Left renal pelvis (tissue), 4 donors: ENCODE data around the gene GALNT18. TPM values are rescaled to one million over a fixed set of nuclear protein-coding genes. Genes with fewer than 3 reads are reported as not detected.

Experiments
- DNase-seq, 4 donors: peaks; one replicate each; pipeline ENCODE4 v3.0.0-alpha.2; 2013; ENCODE audit warnings: low read depth in 4 of 4, low spot score in 3 of 4
- polyA plus RNA-seq, 4 donors: library from polyadenylated mRNA; unstranded; fragments of 120-200 nt; gene quantifications; one replicate each; pipeline ENCODE4 v1.2.1, GENCODE V29; 2013; ENCODE audit not compliant: insufficient read length in 4 of 4

The GALNT18 gene
- polyA plus RNA-seq, 4 donors, result 7.5 to 29.7 (median 23.8) TPM

GRCh38 chr11:11293798-11294550 is 327.8 kb downstream of the GALNT18 start:
- no peak for DNase-seq

GRCh38 chr11:11292839-11293238 is 329.0 kb downstream of the GALNT18 start:
- no peak for DNase-seq

DNA sequence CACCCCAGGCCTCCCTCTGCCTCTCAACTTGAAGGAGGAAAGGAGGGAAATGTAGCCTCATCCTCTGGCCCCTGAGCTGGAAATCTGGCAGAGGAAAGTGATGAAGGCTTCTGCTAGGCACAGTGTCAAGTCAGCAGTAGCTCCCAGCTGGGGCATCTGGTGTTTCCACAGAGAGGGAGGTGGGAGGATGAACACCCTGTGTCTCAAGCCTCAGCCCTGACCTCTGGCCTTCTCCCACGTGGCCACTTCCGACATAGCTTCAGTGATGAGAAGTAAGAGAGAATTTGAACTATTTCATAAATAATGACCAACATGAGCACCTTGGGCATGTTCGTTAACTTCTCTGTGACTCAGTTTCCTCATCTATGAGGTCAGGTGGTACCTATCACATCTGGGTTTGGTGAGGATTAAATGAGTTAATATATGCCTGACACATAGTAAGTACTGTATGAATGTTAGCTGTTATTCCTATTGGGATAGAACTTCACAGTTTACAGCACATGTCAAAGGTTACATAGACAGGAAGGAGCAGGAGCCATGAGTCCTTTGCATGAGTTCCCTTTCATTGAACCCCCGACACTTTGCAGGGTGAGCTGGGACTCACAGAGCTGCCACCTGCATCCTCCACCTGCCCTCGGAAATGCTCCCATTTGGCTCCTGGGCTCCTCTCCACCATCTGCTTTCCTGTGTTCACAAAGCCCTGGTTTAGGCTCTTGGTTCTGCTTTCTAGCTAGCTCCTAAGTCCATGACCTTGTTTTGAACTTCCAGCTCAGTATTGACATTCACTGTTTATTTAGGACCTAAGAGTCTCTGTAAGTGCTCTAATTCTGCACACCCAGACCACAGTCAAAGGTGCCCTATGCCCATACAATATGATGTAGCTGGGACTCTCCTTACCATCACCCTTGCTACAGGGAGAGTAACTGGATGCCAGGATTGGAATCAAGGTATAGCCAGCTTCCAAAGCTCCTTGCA is 330.5 kb downstream of the GALNT18 start:
- DNase-seq, result no peak

GRCh38 chr11:11290354-11290753 is 331.5 kb downstream of the GALNT18 start:
- DNase-seq, result no peak

DNA sequence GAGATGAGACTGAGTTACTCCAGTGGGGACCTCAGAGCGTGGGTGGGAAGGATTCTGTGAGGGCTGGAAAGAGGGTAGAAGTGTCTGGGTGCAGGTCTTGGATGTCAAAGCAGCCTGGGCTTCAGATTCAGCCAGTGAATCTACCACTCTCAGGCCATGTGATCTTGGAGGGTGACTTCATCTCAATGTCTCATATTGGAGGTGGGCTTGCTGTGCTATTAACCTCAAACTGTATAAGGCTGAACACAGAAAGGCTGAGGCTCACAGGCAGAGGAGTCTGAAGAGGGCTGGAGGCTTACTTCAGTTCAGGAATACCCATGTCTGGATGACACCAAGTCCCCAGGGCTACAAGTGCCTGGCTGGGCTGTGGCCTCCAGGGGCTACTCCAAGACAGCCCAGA is 332.1 kb downstream of the GALNT18 start:
- DNase-seq, result no peak

- no peak for DNase-seq
These were observed 332.7 kb downstream of the GALNT18 start for GRCh38 chr11:11288972-11289616.

DNA sequence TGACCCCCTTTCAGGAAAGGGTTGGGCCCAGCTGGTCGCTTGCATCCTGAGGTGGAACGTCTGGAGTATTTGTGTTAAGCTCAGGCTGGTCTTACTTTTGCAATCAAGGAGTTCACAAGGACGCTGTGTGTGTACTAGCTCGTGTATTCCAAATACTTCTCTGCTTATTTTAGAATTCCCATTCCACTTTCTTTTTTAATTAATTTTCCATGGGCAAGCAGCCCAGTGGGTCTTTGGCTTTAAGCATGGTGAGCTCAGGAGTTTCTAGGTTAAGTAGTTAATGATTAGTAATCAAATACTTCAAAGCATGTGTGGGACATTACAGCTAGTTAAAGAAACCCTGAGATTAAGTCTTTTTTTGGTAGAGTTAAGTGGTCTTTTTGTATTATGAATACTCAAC is 337.3 kb downstream of the GALNT18 start:
- no peak for DNase-seq

DNA sequence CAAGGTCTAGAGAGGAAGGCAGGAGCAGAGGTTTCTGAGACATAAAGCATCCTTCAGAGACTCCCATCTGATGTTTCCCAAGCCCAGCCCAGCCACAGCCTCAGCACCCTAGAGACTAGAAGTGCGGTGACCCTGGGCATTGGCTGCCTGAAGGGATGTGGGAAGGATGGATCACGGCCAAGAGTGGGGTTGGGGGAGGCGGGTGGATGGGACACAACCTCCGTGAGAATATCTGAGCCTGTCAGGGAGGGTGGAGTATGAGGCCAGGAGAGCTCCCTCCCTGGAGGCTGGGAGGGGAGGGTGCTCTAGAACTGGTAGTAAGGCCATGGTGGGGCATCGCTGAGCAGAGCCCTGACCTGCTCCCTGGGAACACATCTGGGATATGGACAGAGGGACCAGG is 340.2 kb downstream of the GALNT18 start:
- DNase-seq, result no peak

GRCh38 chr11:11280826-11281225 is 341.0 kb downstream of the GALNT18 start:
- no peak for DNase-seq

DNA sequence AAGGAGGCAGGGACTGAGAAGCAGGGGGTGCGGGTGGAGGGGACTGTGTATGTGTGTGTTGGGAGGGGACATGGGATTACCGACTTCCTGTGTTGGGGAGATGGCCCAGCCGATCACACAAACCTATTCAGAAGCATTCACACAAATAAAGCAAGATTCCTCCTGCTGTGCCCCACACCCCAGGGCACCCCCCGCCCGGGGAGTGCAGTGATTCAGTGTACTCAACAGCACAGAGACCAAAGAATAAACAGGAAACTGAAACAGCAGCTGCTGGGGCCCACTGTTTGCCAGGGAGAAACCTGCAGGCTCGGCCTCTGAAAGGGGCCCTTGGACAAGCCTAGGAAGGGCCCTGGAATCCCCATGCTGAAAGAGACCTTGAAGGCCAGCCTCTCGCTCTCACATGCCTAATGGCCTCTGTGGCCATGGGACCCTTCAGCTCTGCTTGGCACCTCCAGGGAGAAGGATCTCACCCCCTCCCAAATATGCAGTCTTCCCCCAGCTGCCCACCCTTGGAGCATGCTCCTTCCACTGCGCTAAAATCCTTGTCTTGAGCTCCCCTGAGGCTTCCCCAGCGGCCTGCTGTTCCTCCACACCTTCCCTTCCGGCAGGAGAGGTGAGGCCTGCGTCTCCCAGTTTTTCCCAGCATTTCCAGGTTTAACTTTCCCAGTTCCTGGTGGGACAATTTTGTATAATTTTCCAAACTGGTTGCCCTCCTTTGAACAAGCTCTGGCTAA is 341.7 kb downstream of the GALNT18 start:
- DNase-seq, result no peak

DNA sequence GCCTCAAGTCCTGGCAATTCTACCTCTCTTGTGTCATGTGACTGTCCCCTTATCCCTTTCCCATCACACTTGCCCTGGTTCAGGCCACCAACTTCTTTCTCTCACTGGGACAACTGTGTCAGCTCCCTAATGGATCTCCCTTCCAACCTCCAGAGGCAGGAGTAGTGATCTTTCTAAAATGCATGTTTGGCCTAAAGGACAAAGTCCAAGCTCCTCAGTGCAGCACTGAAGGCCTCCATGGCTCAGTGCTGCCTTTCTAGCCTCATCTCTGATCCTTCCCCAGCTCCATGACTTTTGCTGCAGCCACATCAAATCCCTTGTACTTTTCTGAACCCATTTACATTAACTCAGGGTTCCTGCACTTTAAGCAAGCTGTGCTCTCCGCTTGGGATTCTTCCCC is 349.6 kb downstream of the GALNT18 start:
- no peak for DNase-seq

DNA sequence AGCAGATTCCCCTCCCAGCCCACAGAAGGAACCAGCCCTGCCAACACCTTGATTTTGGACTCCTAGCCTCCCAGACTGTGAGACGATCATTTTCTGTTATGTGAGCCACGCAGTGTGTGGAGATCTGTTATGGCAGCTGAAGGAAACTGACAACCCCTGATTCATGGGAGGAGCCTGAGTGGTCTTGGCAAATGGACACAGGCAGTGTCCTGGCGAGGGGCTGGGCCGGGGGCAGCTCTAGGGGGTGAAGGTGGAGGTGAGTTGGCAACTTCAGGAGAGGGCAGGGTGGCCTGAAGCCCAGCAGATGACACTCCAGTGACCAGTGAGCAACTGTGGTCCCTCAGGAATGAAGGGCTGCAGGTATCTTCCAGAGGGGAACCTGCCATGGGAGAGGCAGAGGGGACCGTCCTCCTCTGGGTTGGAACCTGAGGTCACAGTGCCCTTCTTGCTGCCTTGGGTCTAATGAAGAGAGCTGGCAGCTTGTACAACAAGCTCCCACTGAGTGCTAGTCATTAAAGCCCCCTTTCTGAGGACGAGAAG is 351.5 kb downstream of the GALNT18 start:
- DNase-seq, result no peak

DNA sequence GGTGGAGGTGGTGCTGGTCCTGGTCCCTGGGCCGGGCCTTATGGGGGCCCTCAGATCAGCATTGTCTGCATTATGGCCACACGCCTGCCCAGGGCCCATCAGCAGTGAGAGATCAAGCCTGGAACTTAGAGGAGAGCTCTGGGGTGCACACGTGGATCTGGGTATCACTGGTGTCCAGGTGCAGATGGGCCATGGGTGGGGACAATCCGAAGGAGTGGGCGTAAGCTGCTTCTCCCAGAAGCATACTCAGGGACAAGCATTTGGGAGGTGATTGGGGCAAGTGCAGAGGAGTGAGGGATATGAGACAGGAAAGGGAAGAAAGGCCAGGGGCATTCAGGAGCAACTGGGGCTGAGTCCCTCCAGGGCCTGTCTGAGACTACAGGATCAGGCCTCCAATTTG is 353.1 kb downstream of the GALNT18 start:
- no peak for DNase-seq

DNA sequence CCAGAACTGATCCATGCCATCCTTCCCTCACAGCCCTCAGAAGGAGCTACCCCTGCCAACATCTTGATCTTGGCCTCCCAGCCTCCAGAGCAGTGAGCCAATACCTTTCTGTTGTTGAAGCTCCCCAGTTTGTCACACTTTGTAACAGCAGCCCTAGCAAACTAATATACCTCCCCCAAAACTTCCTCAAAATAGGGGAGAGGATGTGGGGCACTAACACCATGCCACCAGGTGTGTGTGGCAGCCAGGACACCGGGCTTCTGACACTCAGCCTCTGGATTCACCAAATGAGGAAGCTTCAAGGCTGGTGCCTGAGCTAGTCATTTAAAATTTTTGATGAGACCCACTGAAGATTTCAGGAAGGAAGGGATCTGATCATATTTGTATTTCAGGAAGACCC is 353.7 kb downstream of the GALNT18 start:
- DNase-seq, result no peak

- DNase-seq, result no peak
These were observed 354.5 kb downstream of the GALNT18 start for GRCh38 chr11:11267312-11267711.

DNA sequence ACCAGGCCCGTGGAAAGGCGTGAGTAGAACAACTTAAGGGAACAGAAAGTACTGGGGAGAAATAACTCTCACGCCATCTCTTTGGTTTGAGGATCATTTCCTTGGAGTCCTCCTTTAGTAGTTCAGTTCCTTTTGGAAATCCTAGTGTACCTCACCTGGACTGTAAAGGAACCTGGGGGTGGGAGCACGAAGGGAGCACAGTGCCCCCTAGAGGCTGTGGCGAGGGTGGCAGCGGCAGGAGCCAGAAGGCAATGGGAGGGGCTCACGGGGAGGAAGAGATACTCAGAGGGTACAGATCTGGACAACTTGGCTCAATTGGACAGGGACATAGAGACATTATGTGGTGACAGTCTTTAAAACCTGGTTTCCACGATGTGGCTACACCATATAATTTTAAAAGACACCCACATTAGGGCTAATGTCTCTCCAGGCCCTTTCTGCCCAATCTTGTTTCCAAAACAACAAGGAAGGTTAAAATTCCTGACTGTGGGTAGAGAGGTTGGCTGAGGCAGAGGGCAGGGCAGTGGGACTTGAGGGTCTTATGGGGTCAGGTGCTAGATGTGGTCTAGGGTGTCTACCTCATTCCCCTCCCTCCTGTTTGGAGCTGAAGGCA is 355.7 kb downstream of the GALNT18 start:
- no peak for DNase-seq

DNA sequence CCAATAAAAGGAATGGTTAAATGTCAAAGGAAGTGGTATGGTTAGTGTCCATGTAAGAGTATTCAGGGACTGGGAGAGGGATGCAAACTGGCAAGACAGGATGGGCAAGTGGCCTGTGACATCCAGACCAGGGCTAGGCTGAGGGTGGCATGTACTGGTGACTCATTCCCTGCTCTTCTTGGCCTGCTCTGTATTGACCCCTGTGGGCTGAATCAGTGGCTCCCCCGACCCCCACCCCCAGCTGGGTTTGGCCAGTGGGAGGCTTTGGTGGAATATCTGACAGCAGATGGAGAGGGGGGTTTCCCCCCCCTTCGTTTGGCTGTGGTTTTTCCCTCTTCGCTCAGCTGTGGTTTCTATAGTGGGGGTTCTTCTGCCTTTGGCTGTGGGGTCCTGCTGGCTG is 356.5 kb downstream of the GALNT18 start:
- DNase-seq, result no peak

DNA sequence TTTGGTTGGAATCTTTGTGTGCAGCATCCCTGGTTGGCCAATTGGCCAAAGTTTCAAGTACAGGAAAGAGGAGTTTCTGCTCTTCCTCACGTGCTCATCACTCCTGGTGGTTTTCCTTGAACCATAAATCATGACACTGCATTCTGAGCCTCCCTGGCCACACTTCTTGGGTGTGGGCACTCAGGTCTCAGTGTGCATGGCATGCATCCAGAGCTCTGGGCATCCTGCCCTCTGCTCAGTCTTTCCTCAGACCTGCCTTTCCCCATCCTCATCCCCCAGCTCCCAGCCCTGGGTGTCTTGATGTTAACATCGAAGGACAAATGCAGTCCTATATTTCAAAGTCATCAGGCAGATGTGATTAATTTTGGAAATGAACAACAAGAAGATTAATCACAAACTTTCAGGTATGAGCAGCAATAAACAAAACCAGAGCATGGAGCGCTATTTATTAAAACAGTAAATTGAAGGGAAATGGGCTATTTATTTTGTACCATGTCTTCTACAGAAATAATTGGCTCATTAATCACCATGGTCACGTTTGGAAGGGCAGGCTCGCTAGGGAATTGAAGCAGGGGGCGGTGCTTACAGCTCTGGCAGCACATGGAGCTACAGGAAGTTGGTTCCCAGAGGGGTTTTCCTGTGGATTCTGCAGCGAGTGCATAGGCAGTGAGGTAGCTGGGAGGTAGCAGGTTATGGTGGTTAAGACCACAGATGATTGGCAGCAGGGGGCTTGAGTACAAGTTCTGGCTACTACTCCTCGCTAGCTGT is 358.4 kb downstream of the GALNT18 start:
- peak in 1 of 4 donors; percentile 40 for DNase-seq
